GM12878 (cell line): ENCODE measurements around the gene ABCA13.

ENCODE experiments used
- ATF2 ChIP-seq: IDR thresholded peaks from 2 replicates; pipeline ENCODE4 v1.6.1; 2012; ENCODE audit warnings: low read length, inconsistent platforms
- CBX3 ChIP-seq: fragments of 200-600 bp; sonication (generic); IDR thresholded peaks from 2 replicates; pipeline ENCODE4 v1.6.1; 2016; ENCODE audit warnings: low read depth, borderline replicate concordance
- CTCF ChIP-seq, 3 experiments: IDR thresholded peaks in 2 of 3; conservative IDR thresholded peaks in 1 of 3; 2 replicates each; pipeline ENCODE4 v1.5.1; 2011; ENCODE audit warnings: low read depth in 3 of 3, low read length in 3 of 3, mild to moderate bottlenecking in 3 of 3, control low read depth in 2 of 3, moderate library complexity in 2 of 3, inconsistent platforms in 1 of 3, mixed read lengths in 1 of 3; ENCODE audit not compliant: control insufficient read depth in 2 of 3, insufficient read depth in 1 of 3; ENCODE audit errors: extremely low read depth in 1 of 3
- EP300 ChIP-seq, 2 experiments: fragments of 150-350 bp in 1 of 2; IDR thresholded peaks; 2 replicates each; pipeline ENCODE4 v1.6.1; 2011 to 2012; ENCODE audit warnings: low read depth in 2 of 2, low read length in 2 of 2, borderline replicate concordance in 1 of 2, improper control_type of control experiment in 1 of 2, inconsistent platforms in 1 of 2; ENCODE audit not compliant: control insufficient read depth in 1 of 2
- HCFC1 ChIP-seq: fragments of 150-350 bp; IDR thresholded peaks from 2 replicates; pipeline ENCODE4 v1.6.1; 2014; ENCODE audit warnings: low read length
- HSF1 ChIP-seq: fragments of 150-350 bp; IDR thresholded peaks from 2 replicates; pipeline ENCODE4 v1.6.1; 2014; ENCODE audit warnings: mild to moderate bottlenecking, low read depth, low read length
- NFYB ChIP-seq: IDR thresholded peaks from 2 replicates; pipeline ENCODE4 v1.6.1; 2011; ENCODE audit warnings: low read depth, mild to moderate bottlenecking, low read length, improper control_type of control experiment, moderate library complexity; ENCODE audit not compliant: insufficient read depth
- PKNOX1 ChIP-seq: fragments of 450-650 bp; IDR thresholded peaks from 2 replicates; pipeline ENCODE4 v1.6.1; 2016; ENCODE audit warnings: mild to moderate bottlenecking
- POLR2AphosphoS5 ChIP-seq: IDR thresholded peaks from 2 replicates; pipeline ENCODE4 v1.6.1; 2011; ENCODE audit warnings: mild to moderate bottlenecking, low read length, inconsistent platforms
- TAF1 ChIP-seq: IDR thresholded peaks from 2 replicates; pipeline ENCODE4 v1.6.1; 2011; ENCODE audit warnings: mild to moderate bottlenecking, low read depth, low read length, borderline replicate concordance
- TBL1XR1 ChIP-seq: IDR thresholded peaks from 2 replicates; pipeline ENCODE4 v1.6.1; 2012; ENCODE audit warnings: low read depth, low read length, improper control_type of control experiment
- ZBTB40 ChIP-seq: fragments of 450-650 bp; IDR thresholded peaks from 2 replicates; pipeline ENCODE4 v1.6.1; 2016; ENCODE audit warnings: mild to moderate bottlenecking, moderate library complexity, borderline replicate concordance

- TF ChIP-seq HCFC1 (no peak), POLR2AphosphoS5 (no peak), CTCF (IDR thresholded peaks at IDR 0.05 in 2 of 3, conservative IDR thresholded peaks at IDR 0.05 in 1 of 3; ENCODE audit: control insufficient read depth in 2 of 3, extremely low read depth in 1 of 3, insufficient read depth in 1 of 3, low read depth in 3 of 3, low read length in 3 of 3) (no peak), TAF1 (no peak), ATF2 (no peak), NFYB (no peak), HSF1 (no peak), CBX3 (no peak), TBL1XR1 (no peak), PKNOX1 (no peak), EP300 (IDR thresholded peaks at IDR 0.05; ENCODE audit: borderline replicate concordance in 1 of 2, control insufficient read depth in 1 of 2, low read depth in 2 of 2, low read length in 2 of 2) (no peak), ZBTB40 (no peak)
Observed at GRCh38 chr7:48237354-48237753, 66.1 kb downstream of the ABCA13 start.
